Measurements from ENCODE around the gene NFKBIE.

Gene NFKBIE

DNA sequence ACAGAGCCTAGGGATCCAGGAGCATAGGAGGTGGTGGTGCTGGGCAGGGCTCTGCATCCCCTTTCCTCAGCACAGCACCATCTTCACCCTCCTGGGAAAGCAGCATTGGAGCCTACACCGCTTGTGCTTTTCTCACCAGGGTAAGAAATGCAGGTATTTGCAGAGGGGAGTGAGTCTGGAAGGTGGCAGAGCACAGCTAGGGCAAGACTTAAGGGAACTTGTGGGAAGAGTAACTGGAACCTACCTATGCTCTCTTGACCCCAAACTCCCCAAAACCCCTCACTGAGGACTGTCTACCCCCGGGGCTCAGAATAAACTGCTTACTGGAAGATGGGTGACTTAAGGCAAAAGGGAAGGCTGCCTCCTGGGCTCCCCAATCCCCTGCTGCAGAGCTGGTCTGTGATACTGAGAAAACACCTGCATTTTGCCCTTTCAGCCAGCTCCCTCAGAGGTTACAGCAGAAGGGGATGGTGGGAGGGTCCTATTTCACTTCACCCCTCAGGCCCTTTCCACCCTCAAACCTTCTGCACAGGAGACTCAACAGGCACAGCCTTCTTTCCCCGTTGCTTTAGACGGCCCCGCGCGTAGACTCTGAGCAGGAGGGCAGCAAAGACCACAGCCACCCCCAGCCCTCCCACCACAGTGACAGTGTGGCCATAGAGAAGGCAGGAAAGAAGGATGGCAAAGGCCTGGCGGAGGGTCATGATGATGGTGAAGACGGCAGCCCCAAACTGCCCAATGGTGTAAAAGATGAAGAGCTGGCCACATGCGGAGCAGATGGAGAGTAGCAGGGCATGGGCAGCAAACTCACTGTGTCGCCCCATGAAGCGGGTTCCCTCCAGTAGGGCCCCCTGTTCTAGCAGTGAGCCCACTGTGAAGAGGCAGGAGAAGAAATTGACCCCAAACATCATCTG, 10.9 kb downstream of the NFKBIE start:
- no peak for DNase-seq (ENCODE audit: extremely low read depth, insufficient read length)
- H3K27me3 ChIP-seq (replicated peaks; ENCODE audit: control insufficient read depth, insufficient read depth, low read length): no peaks in the 10 kb centered on the region
- peak overlapping the region; percentile 25; the same call in 1 of the 2 replicates for H3K4me3 ChIP-seq (replicated peaks; ENCODE audit: low read depth, low read length)
- TF ChIP-seq, protein P1, sequence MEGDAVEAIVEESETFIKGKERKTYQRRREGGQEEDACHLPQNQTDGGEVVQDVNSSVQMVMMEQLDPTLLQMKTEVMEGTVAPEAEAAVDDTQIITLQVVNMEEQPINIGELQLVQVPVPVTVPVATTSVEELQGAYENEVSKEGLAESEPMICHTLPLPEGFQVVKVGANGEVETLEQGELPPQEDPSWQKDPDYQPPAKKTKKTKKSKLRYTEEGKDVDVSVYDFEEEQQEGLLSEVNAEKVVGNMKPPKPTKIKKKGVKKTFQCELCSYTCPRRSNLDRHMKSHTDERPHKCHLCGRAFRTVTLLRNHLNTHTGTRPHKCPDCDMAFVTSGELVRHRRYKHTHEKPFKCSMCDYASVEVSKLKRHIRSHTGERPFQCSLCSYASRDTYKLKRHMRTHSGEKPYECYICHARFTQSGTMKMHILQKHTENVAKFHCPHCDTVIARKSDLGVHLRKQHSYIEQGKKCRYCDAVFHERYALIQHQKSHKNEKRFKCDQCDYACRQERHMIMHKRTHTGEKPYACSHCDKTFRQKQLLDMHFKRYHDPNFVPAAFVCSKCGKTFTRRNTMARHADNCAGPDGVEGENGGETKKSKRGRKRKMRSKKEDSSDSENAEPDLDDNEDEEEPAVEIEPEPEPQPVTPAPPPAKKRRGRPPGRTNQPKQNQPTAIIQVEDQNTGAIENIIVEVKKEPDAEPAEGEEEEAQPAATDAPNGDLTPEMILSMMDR (IDR thresholded peaks at IDR 0.05; ENCODE audit: insufficient read depth, low read length, poor library complexity, severe bottlenecking): no peak
- H3K36me3 ChIP-seq (ENCODE audit: control insufficient read depth, insufficient read depth, low read length): peaks cover 50% of the 10 kb centered on the region

DNA sequence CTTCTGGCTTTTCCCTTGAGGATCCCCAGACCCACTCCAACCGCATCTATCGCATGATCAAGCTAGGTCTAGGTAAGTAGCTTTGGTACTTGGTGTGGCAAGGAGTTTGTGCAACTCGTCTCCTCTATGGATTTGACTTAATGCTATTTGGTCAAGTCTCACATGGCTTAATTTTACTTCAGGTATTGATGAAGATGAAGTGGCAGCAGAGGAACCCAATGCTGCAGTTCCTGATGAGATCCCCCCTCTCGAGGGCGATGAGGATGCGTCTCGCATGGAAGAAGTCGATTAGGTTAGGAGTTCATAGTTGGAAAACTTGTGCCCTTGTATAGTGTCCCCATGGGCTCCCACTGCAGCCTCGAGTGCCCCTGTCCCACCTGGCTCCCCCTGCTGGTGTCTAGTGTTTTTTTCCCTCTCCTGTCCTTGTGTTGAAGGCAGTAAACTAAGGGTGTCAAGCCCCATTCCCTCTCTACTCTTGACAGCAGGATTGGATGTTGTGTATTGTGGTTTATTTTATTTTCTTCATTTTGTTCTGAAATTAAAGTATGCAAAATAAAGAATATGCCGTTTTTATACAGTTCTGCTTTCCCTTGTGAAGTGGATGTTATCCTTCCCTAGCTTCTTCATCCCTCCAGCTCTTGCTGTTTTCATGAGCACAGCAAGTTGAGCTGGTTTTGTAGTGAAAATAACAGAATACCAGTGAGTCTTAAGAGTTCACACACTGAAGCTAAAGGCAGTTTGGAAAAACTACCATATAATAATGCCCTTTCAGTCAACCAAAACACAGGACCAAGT, 11.8 kb downstream of the NFKBIE start:
- H3K4me3 ChIP-seq (replicated peaks; ENCODE audit: low read depth, low read length): no peak overlapping the region
- H3K27me3 ChIP-seq (replicated peaks; ENCODE audit: control insufficient read depth, insufficient read depth, low read length): no peaks in the 10 kb centered on the region
- TF ChIP-seq, protein P1 (IDR thresholded peaks at IDR 0.05; ENCODE audit: insufficient read depth, low read length, poor library complexity, severe bottlenecking): peak; percentile 54
- no peak for DNase-seq (ENCODE audit: extremely low read depth, insufficient read length)
- peaks cover 52% of the 10 kb centered on the region for H3K36me3 ChIP-seq (ENCODE audit: control insufficient read depth, insufficient read depth, low read length)

DNA sequence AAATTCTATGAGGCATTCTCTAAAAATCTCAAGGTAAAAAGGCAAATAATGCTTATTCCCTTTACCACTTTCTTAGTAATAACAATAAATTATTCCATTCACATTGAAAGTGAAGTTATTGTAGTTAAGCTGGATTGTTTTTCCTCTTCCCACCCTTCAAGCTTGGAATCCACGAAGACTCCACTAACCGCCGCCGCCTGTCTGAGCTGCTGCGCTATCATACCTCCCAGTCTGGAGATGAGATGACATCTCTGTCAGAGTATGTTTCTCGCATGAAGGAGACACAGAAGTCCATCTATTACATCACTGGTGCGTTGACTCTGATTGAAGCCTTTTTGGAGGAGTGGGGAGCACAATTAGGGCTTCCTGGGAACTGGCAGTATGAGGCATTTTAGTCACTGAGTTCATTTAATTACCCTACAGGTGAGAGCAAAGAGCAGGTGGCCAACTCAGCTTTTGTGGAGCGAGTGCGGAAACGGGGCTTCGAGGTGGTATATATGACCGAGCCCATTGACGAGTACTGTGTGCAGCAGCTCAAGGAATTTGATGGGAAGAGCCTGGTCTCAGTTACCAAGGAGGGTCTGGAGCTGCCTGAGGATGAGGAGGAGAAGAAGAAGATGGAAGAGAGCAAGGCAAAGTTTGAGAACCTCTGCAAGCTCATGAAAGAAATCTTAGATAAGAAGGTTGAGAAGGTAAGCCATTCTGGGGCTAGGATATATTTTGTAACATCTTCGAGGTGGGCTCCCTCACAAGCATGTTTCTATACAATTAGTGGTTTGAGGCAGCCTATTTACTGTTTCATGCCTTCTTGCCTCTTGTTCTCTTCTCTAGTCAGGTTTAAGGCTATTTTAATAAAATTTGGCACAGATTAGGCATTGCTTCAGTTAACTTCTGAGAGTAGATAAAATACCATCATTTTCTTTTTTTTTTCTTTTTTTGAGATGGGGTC, 13.5 kb downstream of the NFKBIE start:
- Histone ChIP-seq H3K27me3 (replicated peaks; ENCODE audit: control insufficient read depth, insufficient read depth, low read length) (no peaks in the 10 kb centered on the region), H3K36me3 (ENCODE audit: control insufficient read depth, insufficient read depth, low read length) (peaks cover 51% of the 10 kb centered on the region), H3K4me3 (replicated peaks; ENCODE audit: low read depth, low read length) (no peak overlapping the region)
- DNase-seq (ENCODE audit: extremely low read depth, insufficient read length): no peak
- TF ChIP-seq, protein P1 (IDR thresholded peaks at IDR 0.05; ENCODE audit: insufficient read depth, low read length, poor library complexity, severe bottlenecking): no peak

DNA sequence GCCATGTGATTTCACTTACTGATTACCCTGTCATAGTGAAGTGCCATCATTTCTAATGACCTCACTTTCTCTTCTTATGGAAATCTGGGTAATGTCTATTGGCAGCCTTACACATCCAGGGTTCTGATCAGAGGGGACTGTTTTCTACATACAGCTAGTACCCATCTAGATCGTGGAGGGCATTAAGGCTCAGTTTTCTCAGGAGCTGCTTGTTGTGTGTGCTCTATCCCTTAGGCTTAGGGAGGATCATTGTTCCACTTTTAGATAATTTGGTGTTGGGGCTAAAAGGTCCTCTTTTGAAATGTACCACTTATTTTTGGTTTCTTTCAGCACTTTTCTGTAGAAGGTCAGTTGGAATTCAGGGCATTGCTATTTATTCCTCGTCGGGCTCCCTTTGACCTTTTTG, 14.6 kb downstream of the NFKBIE start:
- Histone ChIP-seq H3K36me3 (ENCODE audit: control insufficient read depth, insufficient read depth, low read length) (peaks cover 51% of the 10 kb centered on the region), H3K4me3 (replicated peaks; ENCODE audit: low read depth, low read length) (no peak overlapping the region), H3K27me3 (replicated peaks; ENCODE audit: control insufficient read depth, insufficient read depth, low read length) (no peaks in the 10 kb centered on the region)
- no peak for DNase-seq (ENCODE audit: extremely low read depth, insufficient read length)
- TF ChIP-seq, protein P1 (IDR thresholded peaks at IDR 0.05; ENCODE audit: insufficient read depth, low read length, poor library complexity, severe bottlenecking): no peak

DNA sequence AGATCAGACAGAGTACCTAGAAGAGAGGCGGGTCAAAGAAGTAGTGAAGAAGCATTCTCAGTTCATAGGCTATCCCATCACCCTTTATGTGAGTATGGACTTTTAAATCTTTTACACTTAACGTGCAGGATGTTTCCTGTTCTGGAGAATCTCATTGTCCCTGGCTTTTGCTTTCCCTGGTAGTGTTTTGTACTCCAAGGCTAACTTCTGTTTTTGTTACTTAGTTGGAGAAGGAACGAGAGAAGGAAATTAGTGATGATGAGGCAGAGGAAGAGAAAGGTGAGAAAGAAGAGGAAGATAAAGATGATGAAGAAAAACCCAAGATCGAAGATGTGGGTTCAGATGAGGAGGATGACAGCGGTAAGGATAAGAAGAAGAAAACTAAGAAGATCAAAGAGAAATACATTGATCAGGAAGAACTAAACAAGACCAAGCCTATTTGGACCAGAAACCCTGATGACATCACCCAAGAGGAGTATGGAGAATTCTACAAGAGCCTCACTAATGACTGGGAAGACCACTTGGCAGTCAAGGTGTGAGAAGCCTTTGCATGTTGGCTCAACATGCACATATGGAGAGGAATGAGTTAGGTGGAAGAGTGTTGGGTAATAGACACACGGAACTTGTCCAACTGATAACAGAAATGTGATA, 15.2 kb downstream of the NFKBIE start:
- TF ChIP-seq, protein P1 (IDR thresholded peaks at IDR 0.05; ENCODE audit: insufficient read depth, low read length, poor library complexity, severe bottlenecking): no peak
- Histone ChIP-seq H3K27me3 (replicated peaks; ENCODE audit: control insufficient read depth, insufficient read depth, low read length) (no peaks in the 10 kb centered on the region), H3K4me3 (replicated peaks; ENCODE audit: low read depth, low read length) (no peak overlapping the region), H3K36me3 (ENCODE audit: control insufficient read depth, insufficient read depth, low read length) (peaks cover 49% of the 10 kb centered on the region)
- no peak for DNase-seq (ENCODE audit: extremely low read depth, insufficient read length)
